Tibial nerve (tissue), 4 donors: ENCODE data around the gene SFXN1. TPM values are rescaled to one million over a fixed set of nuclear protein-coding genes. Genes with fewer than 3 reads are reported as not detected.

Source experiments
- DNase-seq, 2 donors: peaks; one replicate each; pipeline ENCODE4 v3.0.0-alpha.2; 2019; ENCODE audit warnings: low spot score in 2 of 2
- H3K27ac ChIP-seq, 4 donors: fragments of 200-600 bp; sonication (generic) in 3 of 4; one replicate each; pipeline ENCODE4 v1.5.1; 2017 to 2019; ENCODE audit warnings: mild to moderate bottlenecking in 1 of 4
- H3K27me3 ChIP-seq, 2 donors: fragments of 200-600 bp; sonication (generic) in 1 of 2; one replicate each; pipeline versions ENCODE4 v1.5.1 to v1.6.0; 2017 to 2019
- H3K36me3 ChIP-seq, 3 donors: fragments of 200-600 bp; sonication (generic); one replicate each; pipeline ENCODE4 v1.5.1; 2018 to 2019
- H3K4me1 ChIP-seq, 4 donors: fragments of 200-600 bp; sonication (generic) in 3 of 4; one replicate each; pipeline ENCODE4 v1.5.1; 2017 to 2019
- H3K4me3 ChIP-seq, 4 donors: fragments of 200-600 bp; sonication (generic) in 3 of 4; one replicate each; pipeline ENCODE4 v1.5.1; 2017 to 2019; ENCODE audit warnings: mild to moderate bottlenecking in 1 of 4, moderate library complexity in 1 of 4
- H3K9me3 ChIP-seq, 4 donors: fragments of 200-600 bp; sonication (generic) in 3 of 4; one replicate each; pipeline ENCODE4 v1.5.1; 2017 to 2019
- CTCF ChIP-seq, 5 experiments: fragments of 200-600 bp in 3 of 5; fragments of 450-650 bp in 2 of 5; sonication (generic) in 3 of 5; IDR thresholded peaks; one replicate each; pipeline ENCODE4 v1.5.1; 2016 to 2019; ENCODE audit warnings: antibody characterized with exemption in 5 of 5, mild to moderate bottlenecking in 3 of 5, moderate library complexity in 2 of 5
- EP300 ChIP-seq, 2 donors: sonication (generic); formaldehyde crosslinking; IDR thresholded peaks; one replicate each; pipeline ENCODE4 v1.6.1; 2017; ENCODE audit warnings: antibody characterized with exemption in 2 of 2, mild to moderate bottlenecking in 1 of 2
- POLR2A ChIP-seq, 2 donors: fragments of 450-650 bp; IDR thresholded peaks; one replicate each; pipeline ENCODE4 v1.6.1; 2017; ENCODE audit warnings: antibody characterized with exemption in 2 of 2, mild to moderate bottlenecking in 2 of 2, moderate library complexity in 2 of 2
- WGBS, 2 donors: methylation state at CpG; one replicate each; pipeline ENCODE4 v1.1.5; 2018; 5-methylcytosine and 5-hydroxymethylcytosine counted together
- total RNA-seq, 4 donors: library from RNA; depleted of rRNA; stranded (reverse); fragments of >200 nt; gene quantifications; one replicate each; pipeline ENCODE4 v1.1.0, GENCODE V29; 2016

Gene SFXN1
- total RNA-seq, 4 donors from 2014 or later: 14.4 to 26.9 (median 19.0) TPM

- no peak for DNase-seq
- no peak overlapping the region for H3K27ac ChIP-seq
- peaks cover 0 to 23% of the 10 kb centered on the region in 2 donors for H3K27me3 ChIP-seq
- no peaks in the 10 kb centered on the region for H3K4me1 ChIP-seq
- TF ChIP-seq EP300 (IDR thresholded peaks at IDR 0.05) (no peak), CTCF (IDR thresholded peaks at IDR 0.05) (no peak)
- WGBS, 2 donors: 63 to 84% methylated on average over 4 of the region's 4 CpGs
- H3K9me3 ChIP-seq: no peaks in the 10 kb centered on the region
- no peak overlapping the region for H3K4me3 ChIP-seq
- no peaks in the 10 kb centered on the region for H3K36me3 ChIP-seq
These were observed 72.9 kb downstream of the SFXN1 start for GRCh38 chr5:175551266-175551665.

DNA sequence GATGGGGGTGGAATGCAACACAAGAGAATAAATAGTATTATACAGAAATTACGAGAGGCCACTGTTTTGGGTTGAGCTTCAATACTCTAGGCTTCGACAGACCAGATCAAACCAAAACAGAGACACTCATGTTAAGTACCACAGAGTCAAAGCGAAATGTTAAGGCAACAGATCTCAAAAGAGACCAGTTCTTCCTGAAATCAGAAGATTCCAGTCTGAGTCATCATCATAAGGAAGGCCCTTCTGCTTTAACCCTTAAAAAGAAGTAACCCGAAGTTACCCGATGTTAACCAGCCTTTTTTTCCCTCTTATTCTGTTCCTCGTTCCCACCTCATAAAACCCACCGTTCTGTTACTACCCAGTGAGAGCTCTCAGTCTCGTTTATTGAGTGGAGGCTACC is 75.9 kb downstream of the SFXN1 start:
- peaks cover 0 to 4% of the 10 kb centered on the region in 2 donors for H3K27me3 ChIP-seq
- no peak for DNase-seq
- no peak for TF ChIP-seq CTCF (IDR thresholded peaks at IDR 0.05)
- TF ChIP-seq EP300 (IDR thresholded peaks at IDR 0.05): no peak
- TF ChIP-seq POLR2A (IDR thresholded peaks at IDR 0.05): no peak
- no peak overlapping the region for H3K4me3 ChIP-seq
- no peaks in the 10 kb centered on the region for H3K9me3 ChIP-seq
- H3K4me1 ChIP-seq: no peaks in the 10 kb centered on the region
- no peaks in the 10 kb centered on the region for H3K36me3 ChIP-seq
- 73 to 81% methylated on average over 8 of the region's 8 CpGs for WGBS, 2 donors
- H3K27ac ChIP-seq: no peak overlapping the region

- WGBS, 2 donors: 75 to 77% methylated on average over 12 of the region's 12 CpGs
- Histone ChIP-seq H3K4me1 (no peaks in the 10 kb centered on the region), H3K27ac (no peak overlapping the region), H3K36me3 (no peaks in the 10 kb centered on the region), H3K4me3 (no peak overlapping the region), H3K9me3 (no peaks in the 10 kb centered on the region), H3K27me3 (no peaks in the 10 kb centered on the region)
- TF ChIP-seq POLR2A (IDR thresholded peaks at IDR 0.05) (no peak), EP300 (IDR thresholded peaks at IDR 0.05) (no peak), CTCF (IDR thresholded peaks at IDR 0.05) (no peak)
- DNase-seq: no peak
These were observed 76.9 kb downstream of the SFXN1 start for GRCh38 chr5:175555168-175555785.

DNA sequence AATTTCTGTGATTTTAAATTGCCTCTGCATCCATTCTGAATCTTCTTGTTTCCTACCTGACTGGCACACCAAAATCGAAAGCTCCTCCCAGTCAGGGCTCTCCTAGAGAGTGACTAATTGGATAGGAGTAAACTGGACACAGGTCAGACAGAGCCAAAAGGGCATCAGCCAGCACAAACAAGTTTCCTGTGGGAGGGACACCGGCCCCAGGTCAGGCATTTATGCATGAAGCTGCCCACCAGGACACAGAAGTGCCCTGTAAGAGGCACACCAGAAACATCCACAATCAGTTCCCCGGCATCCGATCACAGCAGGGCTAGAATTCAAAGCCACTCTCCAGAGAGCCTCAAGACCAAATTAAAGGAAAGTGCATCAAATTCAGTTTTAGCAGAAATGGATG is 78.4 kb downstream of the SFXN1 start:
- Histone ChIP-seq H3K27me3 (no peaks in the 10 kb centered on the region), H3K4me1 (no peaks in the 10 kb centered on the region), H3K27ac (no peak overlapping the region), H3K4me3 (no peak overlapping the region), H3K9me3 (no peaks in the 10 kb centered on the region), H3K36me3 (no peaks in the 10 kb centered on the region)
- DNase-seq: no peak
- 38 to 54% methylated on average over 4 of the region's 4 CpGs for WGBS, 2 donors
- TF ChIP-seq POLR2A (IDR thresholded peaks at IDR 0.05): no peak

GRCh38 chr5:175557778-175558177 is 79.4 kb downstream of the SFXN1 start:
- H3K36me3 ChIP-seq: no peaks in the 10 kb centered on the region
- WGBS, 2 donors: 62 to 64% methylated on average over 5 of the region's 5 CpGs

More at GRCh38 chr5:175557778-175558177, 79.4 kb downstream of the SFXN1 start:
- no peak overlapping the region for H3K27ac ChIP-seq
- TF ChIP-seq EP300 (IDR thresholded peaks at IDR 0.05) (no peak), CTCF (IDR thresholded peaks at IDR 0.05) (no peak), POLR2A (IDR thresholded peaks at IDR 0.05) (no peak)
- DNase-seq: no peak
- H3K27me3 ChIP-seq: no peaks in the 10 kb centered on the region
- H3K4me3 ChIP-seq: no peak overlapping the region
- H3K4me1 ChIP-seq: no peaks in the 10 kb centered on the region
- no peaks in the 10 kb centered on the region for H3K9me3 ChIP-seq
